CD4-positive, alpha-beta T cell treated with Interleukin-6 at 100 ng/mL for 8 hours (primary cell): ENCODE measurements around the gene IWS1.
"Not testable (repeated sequence)": the region's sequence is repeated elsewhere in the genome, so short reads cannot be mapped to it uniquely, and the experiment has no call there.

Experiments
- DNase-seq: peaks from one replicate; pipeline ENCODE4 v3.0.0-alpha.2; 2020; ENCODE audit warnings: mixed read lengths, low spot score

Gene IWS1

DNA sequence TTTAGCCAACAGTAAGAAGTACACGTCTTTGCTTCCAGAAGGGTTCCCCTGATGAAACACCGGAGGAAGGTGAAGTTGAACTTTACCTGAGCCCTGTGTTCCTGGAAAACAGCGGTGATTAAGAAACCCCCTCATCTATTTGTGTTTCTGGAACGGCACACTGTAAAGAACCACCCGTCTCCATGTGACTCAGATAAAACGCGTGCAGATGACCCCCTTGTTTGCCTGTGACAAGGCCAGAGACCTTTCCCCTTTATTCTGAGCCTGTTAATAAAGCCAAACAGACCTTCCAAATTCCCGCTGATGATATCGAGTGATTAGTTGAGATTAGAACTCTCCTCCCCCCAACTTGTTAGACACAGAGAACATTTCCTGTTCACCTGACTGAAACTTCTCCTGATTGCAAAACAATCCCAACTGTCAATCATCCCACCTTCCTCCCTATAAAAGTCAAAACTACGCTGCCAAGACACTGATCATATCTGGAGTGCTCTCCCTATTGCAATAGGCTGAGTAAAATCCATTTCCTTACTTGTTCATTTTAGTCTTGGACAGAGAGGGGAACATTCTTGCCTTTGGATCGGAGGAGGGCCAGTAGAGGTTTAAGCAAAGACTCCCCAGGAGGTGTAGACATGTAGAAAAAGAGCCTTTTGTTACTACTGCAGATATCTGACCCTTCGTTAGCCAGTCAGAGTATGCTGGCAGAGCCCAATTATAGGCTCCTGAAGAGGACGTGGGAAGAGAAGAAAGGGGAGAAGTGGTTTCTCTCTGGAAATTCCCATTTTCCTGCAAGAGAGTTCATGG is 914 bp upstream of the IWS1 start:
- peak; percentile 6 for DNase-seq

DNA sequence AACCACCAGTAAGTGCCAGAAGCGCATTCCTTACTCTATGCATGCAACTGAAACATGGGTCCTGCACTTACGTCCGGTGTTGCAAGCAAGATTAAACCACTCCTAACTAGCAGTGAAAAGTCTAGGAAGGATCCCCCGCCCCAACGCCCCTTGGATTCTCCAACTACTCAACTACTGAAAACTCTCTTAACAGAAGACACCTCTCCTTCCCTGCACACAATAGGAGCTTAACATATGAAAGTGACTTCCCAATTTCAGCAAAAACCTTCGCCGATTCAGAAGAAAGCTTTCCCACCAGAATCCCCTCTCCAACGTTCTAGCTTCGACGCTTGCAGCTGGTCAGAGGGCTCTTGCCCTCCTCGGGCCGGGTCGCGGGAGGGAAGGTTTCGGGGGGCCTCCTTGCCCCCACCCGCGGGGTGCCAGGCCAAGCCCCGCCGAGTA is 578 bp downstream of the IWS1 start:
- DNase-seq = no peak

- not testable (repeated sequence) for DNase-seq
Measured at GRCh38 chr2:127524198-127524834, 2.0 kb downstream of the IWS1 start.

DNA sequence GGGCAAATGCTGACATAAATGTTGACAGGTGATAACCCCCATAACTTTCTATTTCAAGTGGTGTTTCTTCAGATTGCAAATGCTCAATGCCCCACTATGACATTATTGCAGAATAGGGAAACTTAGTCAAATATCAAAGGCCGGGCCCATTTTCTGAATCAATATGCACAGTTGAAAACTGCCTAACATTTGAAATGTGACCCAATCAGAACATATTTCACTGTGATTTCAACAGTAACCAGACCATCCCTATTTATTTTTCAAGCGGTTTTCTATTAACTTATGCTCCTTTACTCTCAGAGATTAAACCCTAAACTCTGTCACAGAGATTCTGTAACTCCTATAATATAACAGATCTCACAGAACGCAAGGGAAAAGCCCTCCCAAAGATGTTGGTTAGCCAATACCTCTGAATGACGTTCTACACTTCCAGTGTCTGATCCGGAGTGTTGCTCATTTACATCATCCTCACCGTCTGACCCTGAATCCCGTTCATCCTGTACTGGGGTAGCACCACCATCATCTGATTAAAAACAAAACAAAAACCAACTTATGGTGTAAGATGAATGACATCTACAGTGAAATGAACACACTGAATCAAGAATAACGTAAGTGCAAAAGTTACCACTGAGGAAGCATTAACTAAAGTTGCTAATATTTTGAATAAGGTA is 2.9 kb downstream of the IWS1 start:
- no peak for DNase-seq

GRCh38 chr2:127520424-127520823 is 5.9 kb downstream of the IWS1 start:
- DNase-seq = no peak

DNA sequence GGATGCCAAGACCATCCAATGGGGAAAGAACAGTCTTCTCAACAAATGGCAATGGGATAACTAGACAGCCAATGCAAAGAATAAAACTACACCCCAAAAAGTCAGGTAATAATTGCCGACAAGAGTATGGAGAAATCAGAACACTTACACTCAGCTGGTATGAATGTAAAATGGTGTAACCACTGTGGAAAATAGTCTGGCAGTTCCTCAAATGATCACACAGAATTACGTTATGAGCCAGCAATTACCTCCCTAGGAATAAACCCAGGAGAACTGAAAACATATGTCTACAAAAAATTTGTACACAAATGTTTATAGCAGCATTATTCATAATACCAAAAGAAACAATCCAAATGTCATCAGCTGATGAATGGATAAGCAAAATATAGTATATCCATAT is 8.8 kb downstream of the IWS1 start:
- no peak for DNase-seq

DNA sequence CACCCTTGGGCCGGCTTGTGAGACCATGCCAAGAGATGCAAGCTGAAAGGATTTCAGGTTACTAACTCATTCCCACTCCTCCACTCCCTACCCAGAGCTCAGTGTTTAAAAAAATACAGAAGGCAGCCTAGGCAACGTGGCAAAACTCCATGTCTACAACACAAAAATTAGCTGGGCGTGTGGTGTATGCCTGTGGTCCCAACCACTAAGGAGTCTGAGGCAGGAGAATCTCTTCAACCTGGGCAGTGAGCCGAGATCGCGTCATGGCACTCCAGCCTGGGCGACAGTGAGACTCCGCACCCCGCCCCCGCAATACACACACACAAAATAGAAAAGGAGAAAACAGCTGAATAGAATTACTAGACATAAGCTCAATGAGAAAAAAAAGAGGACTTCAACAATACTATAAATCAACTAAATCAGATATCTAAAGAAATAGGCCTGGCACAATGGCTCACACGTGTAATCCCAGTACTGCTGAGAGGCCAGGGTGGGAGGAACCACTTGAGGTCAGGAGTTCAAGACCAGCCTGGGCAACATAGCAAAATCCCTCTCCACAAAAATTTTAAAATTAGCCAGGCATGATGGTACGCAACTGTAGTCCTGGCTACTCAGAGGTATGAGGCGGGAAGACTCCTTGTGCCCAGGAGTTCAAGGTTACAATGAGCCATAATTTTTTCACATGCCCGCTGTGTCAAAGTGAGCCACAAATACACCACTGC is 10.1 kb downstream of the IWS1 start:
- DNase-seq = no peak

DNA sequence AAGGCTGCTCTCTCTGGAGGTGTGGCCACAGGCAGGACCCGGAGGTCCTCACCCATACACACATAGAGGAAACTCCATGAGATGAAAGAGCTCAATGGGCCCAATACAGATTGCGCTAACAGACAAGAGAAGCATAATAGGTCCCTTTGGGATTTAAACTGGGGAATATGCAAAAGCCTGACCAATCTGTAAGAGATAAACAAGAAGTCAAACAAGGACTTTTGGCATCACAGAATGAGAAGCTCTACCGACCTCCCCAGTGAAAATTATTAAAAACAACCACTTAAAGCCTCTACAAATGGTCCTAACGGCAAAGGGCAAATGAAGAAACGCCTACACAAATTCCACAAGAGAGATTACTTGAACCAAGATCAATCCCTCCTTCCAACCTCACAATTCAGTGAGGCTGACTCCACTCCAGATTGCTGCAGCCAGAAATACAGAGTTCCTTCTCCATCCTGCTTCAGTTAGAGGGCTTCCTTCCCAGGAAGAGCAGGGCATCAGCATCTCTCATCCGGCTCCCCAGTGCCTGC is 10.8 kb downstream of the IWS1 start:
- no peak for DNase-seq

GRCh38 chr2:127514485-127514884 is 11.8 kb downstream of the IWS1 start:
- DNase-seq = no peak

DNA sequence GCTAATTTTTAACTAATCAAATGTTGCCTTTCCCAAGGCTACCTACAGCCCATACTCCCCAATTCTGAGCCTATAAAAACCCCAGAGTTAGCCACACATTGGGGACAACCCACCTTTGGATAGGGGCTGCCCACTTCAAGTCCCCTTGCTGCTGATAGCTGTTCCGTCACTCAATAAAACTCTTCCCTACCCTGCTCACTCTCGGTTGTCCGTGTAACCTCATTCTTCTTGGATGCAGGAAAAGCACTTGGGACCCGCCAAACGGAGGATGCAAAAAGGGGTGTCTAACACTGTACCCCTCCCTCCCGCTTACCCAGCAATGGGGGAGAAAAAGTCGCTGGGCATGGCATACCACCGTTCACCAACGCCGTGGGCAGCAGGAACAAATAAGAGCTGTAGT is 12.2 kb downstream of the IWS1 start:
- DNase-seq = no peak

- no peak for DNase-seq
Measured at GRCh38 chr2:127512362-127512761, 13.9 kb downstream of the IWS1 start.

DNA sequence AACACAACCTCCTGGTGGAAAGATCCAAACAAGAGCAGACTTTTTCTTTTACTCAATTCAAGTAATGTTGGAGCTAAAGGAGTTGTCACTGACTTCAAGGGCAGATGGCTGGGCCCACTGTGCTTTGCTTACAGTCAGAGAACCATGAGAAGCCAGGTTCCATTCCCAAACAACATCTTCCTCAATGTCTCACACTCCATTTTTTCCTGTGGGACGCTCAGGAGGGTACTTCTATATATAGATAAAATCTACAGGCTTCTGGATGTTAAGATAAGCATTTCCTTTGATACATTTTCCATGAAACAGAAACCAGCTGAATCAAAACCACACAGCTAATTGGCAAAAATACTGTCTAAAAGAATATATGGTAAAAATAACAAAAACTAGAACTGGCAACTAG is 14.4 kb downstream of the IWS1 start:
- DNase-seq = no peak

DNA sequence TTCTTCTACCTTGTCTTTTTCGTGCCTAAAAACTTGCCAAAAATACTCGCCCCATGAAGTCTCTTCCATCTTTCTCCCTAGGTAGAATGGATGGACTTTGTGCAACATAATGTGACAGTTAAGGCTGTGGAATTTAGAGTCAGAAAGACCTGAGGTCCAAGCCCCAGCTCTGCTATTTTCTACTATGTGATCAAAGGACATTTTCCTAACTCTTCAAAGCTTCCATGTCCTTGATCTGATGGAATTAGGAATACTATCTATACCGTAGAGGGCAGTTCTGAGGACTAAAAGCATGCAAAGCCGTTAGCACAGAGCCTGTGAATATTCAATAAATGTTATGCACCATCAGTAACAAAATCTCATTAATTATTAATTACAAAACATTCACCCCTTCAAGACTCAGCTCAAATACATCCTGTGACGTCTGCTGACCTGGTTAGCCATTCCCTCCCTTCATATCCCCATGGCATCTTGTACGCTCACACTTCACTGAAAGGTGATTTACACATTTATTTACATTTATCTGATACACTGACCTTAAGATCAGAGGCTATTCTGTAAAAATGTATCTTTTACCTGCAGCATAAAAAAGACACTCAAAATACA is 15.1 kb downstream of the IWS1 start:
- DNase-seq = no peak

DNA sequence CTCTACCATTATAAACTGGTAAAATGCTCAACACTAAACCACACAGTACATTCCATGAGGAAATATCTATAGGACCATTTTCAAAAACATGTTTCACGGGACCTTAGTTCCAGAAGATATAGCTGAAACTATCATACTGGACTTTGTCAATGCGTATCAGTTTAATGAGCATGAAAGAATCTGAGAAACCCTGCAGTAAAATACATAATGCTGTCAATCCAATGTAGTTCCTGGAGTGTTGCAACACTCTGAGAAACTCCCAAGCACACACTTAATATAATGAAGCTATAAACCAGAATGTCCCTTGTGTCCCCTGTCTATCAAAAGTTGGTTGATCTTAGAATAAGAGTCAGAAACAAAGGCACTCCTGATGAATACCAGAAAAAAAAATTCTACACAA is 16.2 kb downstream of the IWS1 start:
- DNase-seq = no peak

GRCh38 chr2:127508631-127509034 is 17.7 kb downstream of the IWS1 start:
- no peak for DNase-seq

DNA sequence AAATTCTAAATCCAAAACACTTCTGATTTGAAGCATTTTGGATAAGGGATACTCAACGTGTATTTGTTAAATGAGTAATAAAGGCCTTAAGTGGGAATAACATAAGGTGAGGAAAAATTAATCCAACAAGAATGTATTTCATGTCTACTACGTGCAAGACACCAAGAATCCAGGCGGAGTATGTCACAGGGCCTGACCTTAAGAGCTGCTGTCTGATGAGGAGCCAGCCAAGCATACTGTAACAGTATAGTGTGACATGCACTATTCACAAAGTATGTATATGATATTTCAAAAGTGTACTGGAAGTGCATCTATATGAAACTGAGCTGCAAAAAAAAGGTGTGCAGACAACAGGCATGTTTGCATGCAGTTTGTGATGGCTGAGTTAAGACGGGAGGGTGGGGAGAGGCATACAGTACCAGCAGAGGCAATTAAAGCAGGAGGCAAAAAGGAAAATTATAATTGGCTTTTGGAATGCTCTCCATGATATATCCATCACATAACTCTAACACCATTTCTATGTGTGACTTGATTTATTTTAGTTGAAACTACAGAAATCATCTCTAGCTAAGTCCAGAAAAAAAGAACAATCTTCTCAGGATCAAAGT is 18.2 kb downstream of the IWS1 start:
- DNase-seq = no peak

GRCh38 chr2:127506510-127506909 is 19.8 kb downstream of the IWS1 start:
- DNase-seq = no peak

- no peak for DNase-seq
Measured at GRCh38 chr2:127504552-127505430, 21.5 kb downstream of the IWS1 start.

DNA sequence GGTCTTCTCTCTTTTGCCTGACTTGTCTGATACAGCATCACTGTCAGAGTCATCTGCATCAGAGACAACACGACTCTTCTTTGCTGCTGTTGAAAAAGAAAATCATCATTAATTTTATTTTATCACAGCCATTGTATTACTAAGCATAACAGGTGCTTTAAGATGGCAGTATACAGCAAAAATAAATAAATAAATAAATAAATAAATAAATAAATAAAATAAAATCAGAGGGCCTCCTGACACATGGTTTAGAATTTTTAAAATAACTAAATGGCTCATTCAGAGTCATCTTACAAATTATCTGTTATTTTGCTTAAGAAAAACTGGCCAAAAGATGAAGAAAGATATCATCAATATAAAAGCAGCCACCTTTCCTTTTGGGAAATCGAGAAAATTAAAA is 22.8 kb downstream of the IWS1 start:
- no peak for DNase-seq

- no peak for DNase-seq
Measured at GRCh38 chr2:127498386-127498785, 27.9 kb downstream of the IWS1 start.
